ENCODE data around the gene SLC25A11.

- TF ChIP-seq CTCF (IDR thresholded peaks at IDR 0.05; ENCODE audit: extremely low read depth in 1 of 2, insufficient read depth in 1 of 2, low read depth in 1 of 2, low read length in 2 of 2) = no peak
- TF ChIP-seq GATA2 (IDR thresholded peaks at IDR 0.05; ENCODE audit: insufficient read depth, insufficient read length, low read depth, low read length) = no peak
- no peak for TF ChIP-seq POLR2A (IDR thresholded peaks at IDR 0.05; ENCODE audit: low read depth, low read length)
- TF ChIP-seq POLR2AphosphoS5 (IDR thresholded peaks at IDR 0.05; ENCODE audit: insufficient read depth, low read depth, low read length) = no peak
- TF ChIP-seq EZH2 (IDR thresholded peaks at IDR 0.05; ENCODE audit: borderline replicate concordance, low read depth, low read length, severe bottlenecking) = no peak
- TF ChIP-seq MAX (IDR thresholded peaks at IDR 0.05; ENCODE audit: insufficient read depth, insufficient read length) = no peak
- TF ChIP-seq FOS (IDR thresholded peaks at IDR 0.05; ENCODE audit: borderline replicate concordance, insufficient read depth, low read length) = no peak
Measured at GRCh38 chr17:4893721-4894560, 45.9 kb downstream of the SLC25A11 start.
